ENCODE data around the gene ABLIM2. TPM values are rescaled to one million over a fixed set of nuclear protein-coding genes. Genes with fewer than 3 reads are reported as not detected.

The ABLIM2 gene
- total and polyA plus RNA-seq, 2 of the 4 experiments (the other 2 are of a cell fraction) = under 0.01 to 0.10 TPM

GRCh38 chr4:8035371-8035780, 123.2 kb downstream of the ABLIM2 start:
- CTCF ChIA-PET = no interaction called here
- Histone ChIP-seq H3K56ac (ENCODE audit: extremely low read depth, insufficient read depth, low read length) (no peak overlapping the region), H2AK9ac (replicated peaks; ENCODE audit: low read depth, low read length, poor library complexity) (no peak overlapping the region), H3K4ac (ENCODE audit: low read depth, low read length) (no peak overlapping the region), H3K4me2 (ENCODE audit: low read depth, low read length) (no peak overlapping the region), H2BK20ac (ENCODE audit: low read depth, low read length) (no peak overlapping the region), H2AFZ (replicated peaks; ENCODE audit: low read length, poor library complexity) (peak overlapping the region; percentile 43), H4K5ac (ENCODE audit: low read depth, low read length) (no peak overlapping the region), H3K9ac (ENCODE audit: low read depth, low read length) (no peak overlapping the region), H4K8ac (ENCODE audit: low read depth in 2 of 2, low read length in 2 of 2) (no peak overlapping the region), H3K4me1 (ENCODE audit: control insufficient read depth, insufficient read depth, low read length) (no peaks in the 10 kb centered on the region), H2BK120ac (ENCODE audit: low read depth, low read length) (no peak overlapping the region), H3K9me1 (ENCODE audit: insufficient read depth, low read length) (0 out of 2 replicates have a peak, but pooled peaks cover 4% of the 10 kb centered on the region), H2BK15ac (ENCODE audit: low read depth, low read length) (no peak overlapping the region), H3K27me3 (ENCODE audit: control insufficient read depth, insufficient read depth, low read length) (peaks cover 43% of the 10 kb centered on the region), H4K20me1 (ENCODE audit: insufficient read depth, low read length) (no peaks in the 10 kb centered on the region; the same call in 1 of the 2 replicates), H3K36me3 (ENCODE audit: control insufficient read depth, insufficient read depth, low read length) (no peaks in the 10 kb centered on the region), H3K18ac (ENCODE audit: low read depth, low read length) (no peak overlapping the region), H3K9me3 (ENCODE audit: control insufficient read depth, insufficient read depth, low read length) (no peaks in the 10 kb centered on the region), H2AK5ac (ENCODE audit: low read depth, low read length) (no peak overlapping the region), H3K27ac (ENCODE audit: insufficient read depth, low read length) (no peak overlapping the region), H3K79me1 (ENCODE audit: low read depth in 1 of 2, low read length in 2 of 2) (no peaks in the 10 kb centered on the region), H3K4me3 (ENCODE audit: insufficient read depth, low read depth, low read length) (no peak overlapping the region), H4K91ac (ENCODE audit: insufficient read depth, low read depth, low read length) (no peak overlapping the region), H3K14ac (replicated peaks; ENCODE audit: low read depth, low read length) (no peak overlapping the region), H2BK5ac (ENCODE audit: low read depth, low read length, poor library complexity, severe bottlenecking) (no peak overlapping the region), H3K23ac (ENCODE audit: low read depth, low read length) (no peak overlapping the region)
- dilution Hi-C loops (cut with HindIII; ENCODE audit: low sequenced_read_pairs, unreplicated experiment) (no loop called here), in situ Hi-C loops (cut with MboI; ENCODE audit: low sequenced_read_pairs) (no loop called here), intact Hi-C loops (cut with micrococcal nuclease) (no loop called here)
- 25% methylated on average over 3 of the region's 13 CpGs; no CpG with 5 or more reads in 1 of the 2 experiments for WGBS, 2 experiments (ENCODE audit: extremely low coverage in 2 of 2, insufficient read length in 1 of 2)
- no TSS peak for BruUV-seq (replicated peaks)
- DNase-seq (peak; percentile 51), ATAC-seq (ENCODE audit: low read depth) (peak; percentile 65)
- TF ChIP-seq BHLHE40 (IDR thresholded peaks at IDR 0.05; ENCODE audit: low read depth, low read length) (no peak), ELK1 (IDR thresholded peaks at IDR 0.05; ENCODE audit: borderline replicate concordance, low read depth, low read length) (no peak), MAZ (IDR thresholded peaks at IDR 0.05; ENCODE audit: borderline replicate concordance, low read depth, low read length) (no peak), RCOR1 (IDR thresholded peaks at IDR 0.05; ENCODE audit: insufficient replicate concordance, low read length) (no peak), CHD1 (IDR thresholded peaks at IDR 0.05; ENCODE audit: low read depth, low read length) (no peak), POLR2A (IDR thresholded peaks at IDR 0.05; ENCODE audit: low read depth, low read length) (no peak), FOS (IDR thresholded peaks at IDR 0.05; ENCODE audit: low read depth, low read length) (no peak), RFX5 (IDR thresholded peaks at IDR 0.05; ENCODE audit: low read depth, low read length) (no peak), CTCF (conservative IDR thresholded peaks at IDR 0.05; ENCODE audit: low read depth, low read length) (no peak), MAFK (IDR thresholded peaks at IDR 0.05; ENCODE audit: low read depth, low read length) (no peak), SMC3 (IDR thresholded peaks at IDR 0.05; ENCODE audit: low read depth, low read length) (no peak)
- POLR2A ChIA-PET (ENCODE audit: unreplicated experiment) = no interaction called here
